ENCODE data around the gene PARG.
"Not testable (repeated sequence)": the region's sequence is repeated elsewhere in the genome, so short reads cannot be mapped to it uniquely, and the experiment has no call there.

PARG gene

DNA sequence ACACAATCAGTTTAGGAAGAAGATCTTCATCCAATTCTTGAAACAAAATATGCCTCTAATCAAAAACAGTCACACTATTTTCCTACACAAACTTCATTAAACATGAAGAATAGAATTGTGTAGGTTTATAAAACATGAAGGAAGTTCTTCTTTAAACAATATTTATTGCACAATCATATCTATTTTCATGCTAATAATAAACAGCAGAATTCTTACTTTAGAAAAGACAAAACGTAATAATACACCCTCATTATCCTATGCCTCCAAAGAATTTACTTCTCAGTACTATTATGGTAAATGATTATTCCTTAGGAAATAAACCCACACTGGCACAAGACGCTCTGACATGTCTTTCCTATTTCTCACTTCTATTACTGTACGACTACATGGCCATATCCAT, 41.4 kb downstream of the PARG start:
- DNase-seq: not testable (repeated sequence)

GRCh38 chr10:49899999-49900398, 41.8 kb downstream of the PARG start:
- not testable (repeated sequence) for DNase-seq

GRCh38 chr10:49890025-49890424, 51.8 kb downstream of the PARG start:
- DNase-seq: not testable (repeated sequence)

DNA sequence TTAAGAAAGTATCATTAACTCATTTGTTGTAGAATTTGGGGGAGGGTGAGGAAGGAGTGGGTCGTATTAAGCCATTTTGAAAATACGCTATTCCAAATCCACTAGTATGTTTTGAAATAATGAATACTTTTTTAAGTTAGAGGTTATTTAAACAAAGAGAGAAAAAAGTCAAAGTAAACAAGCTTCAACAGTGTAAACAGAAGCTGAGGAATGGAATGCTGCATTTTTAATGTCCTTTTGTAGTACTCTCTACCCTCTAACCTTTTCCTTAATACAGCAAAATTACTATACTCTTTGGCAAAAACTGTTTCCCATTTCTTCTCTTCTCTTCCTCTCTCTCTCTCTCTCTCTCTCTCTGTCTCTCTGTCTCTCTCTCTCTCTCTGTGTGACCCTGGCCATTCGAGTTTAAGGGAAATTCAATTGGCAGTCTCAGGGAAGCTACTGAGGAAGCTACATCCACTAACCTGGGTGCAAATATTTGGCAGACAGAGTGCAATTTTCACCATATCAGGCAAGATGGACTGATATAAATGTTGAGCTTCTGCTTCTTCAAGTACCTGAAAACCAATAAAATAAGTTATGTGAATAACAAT, 57.0 kb downstream of the PARG start:
- DNase-seq: not testable (repeated sequence)

GRCh38 chr10:49883852-49884251, 58.0 kb downstream of the PARG start:
- DNase-seq: not testable (repeated sequence)

- DNase-seq: not testable (repeated sequence)
Measured at GRCh38 chr10:49882327-49882726, 59.5 kb downstream of the PARG start.

DNA sequence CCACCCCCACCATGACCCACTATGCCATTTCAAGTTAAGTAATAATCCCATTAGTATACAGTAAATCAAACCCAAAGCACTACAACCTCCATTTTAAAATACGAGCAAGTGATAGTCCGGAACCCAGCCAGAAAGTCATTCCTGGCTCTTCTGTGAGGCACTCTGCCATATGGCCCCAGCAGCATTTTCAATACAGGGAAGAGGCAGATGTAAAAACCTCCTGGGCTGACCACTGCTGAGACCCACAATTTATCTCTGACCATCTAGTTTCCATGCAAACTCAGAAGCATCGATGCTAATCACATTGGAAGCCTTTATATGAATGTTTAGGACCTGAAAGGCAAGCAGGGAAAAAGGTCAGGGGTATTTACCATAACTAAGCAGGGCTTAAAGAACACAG, 69.1 kb downstream of the PARG start:
- DNase-seq: not testable (repeated sequence)

DNA sequence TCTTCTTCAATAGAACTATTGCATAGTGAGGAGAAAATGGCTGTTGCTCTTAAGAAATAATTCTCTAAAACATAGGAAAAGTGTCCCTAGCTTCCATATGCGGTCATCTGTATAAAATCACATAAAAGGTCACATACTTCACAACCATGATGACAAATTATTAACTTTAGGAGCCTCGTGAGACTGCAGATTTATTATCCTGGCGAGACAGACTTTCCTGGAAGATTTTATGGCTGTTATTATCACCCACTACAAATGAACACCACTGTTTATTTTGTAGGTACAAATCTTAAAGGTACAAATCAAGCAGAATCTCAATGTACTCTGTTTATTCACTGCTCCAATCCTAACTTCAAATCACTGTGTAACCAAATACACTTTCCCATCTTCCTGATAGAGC, 70.4 kb downstream of the PARG start:
- not testable (repeated sequence) for DNase-seq

DNA sequence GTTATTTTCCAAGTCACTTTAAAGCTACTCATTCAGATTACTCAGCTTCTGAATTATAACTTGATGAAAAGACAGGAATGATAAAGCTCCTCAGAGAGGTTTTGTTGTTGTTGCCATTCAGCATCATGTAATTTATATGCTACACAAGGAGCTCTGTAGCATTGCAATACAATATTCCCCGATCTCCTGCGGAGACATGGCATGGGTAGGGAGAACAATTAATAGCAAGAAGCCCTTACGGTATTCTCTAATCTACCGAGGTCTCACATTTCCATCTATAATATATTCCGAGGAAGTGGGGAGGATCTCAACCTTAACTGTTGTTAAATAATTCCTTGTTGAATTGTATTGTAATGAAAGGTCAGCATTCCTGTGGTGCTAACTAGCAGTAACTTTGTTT, 81.9 kb downstream of the PARG start:
- DNase-seq: not testable (repeated sequence)

- DNase-seq: not testable (repeated sequence)
Measured at GRCh38 chr10:49858697-49859382, 83.0 kb downstream of the PARG start.

- not testable (repeated sequence) for DNase-seq
Measured at GRCh38 chr10:49849520-49849919, 92.3 kb downstream of the PARG start.

DNA sequence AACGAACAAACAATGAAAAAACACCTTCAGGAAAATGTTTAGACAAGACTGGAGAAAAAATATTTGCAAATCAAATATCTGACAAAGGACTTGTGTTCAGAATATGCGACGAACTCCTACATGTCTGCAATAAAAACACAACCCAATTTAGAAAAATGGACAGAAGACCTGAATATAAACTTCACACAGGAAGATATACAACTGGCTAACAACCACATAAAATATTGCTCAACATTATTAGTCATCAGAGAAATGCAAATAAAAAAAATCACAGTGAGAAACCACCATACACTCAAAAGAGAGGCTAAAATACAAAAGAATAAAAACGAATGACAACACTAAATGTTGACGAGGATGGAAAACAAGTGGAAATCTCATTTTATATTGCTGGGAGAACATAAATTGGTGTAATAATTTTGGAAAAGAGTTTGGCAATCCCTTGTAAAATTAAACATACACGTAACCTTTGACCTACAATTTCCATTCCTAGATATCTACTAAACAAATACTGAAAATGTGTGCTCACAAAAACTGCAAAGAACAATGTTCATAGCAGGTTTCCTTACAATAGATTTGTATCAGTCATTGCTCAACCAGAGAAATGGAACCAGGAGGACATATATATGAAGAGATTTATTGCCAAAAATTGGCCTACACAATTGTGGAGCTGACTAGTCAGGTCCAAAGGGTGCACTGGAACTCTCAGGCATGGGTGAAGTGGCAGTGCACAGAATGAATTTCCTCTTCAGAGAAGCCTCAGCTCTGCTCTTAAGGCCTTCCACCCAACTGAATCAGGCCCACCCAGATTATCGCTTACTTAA, 96.8 kb downstream of the PARG start:
- DNase-seq: no peak

DNA sequence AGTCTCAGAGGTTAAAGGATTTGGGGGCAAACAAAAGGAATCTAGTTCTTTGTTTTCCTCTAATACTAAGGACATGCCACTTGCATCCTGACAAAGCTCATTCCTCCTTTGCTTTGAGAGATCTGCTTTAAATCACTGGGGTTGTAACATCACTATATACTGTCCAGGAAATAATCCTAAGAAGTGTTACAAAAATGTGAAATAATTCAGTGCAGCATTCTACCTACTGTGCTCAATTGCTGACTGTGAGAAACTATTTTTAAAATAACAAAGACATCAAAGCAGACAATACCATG, 99.5 kb downstream of the PARG start:
- DNase-seq: not testable (repeated sequence)

DNA sequence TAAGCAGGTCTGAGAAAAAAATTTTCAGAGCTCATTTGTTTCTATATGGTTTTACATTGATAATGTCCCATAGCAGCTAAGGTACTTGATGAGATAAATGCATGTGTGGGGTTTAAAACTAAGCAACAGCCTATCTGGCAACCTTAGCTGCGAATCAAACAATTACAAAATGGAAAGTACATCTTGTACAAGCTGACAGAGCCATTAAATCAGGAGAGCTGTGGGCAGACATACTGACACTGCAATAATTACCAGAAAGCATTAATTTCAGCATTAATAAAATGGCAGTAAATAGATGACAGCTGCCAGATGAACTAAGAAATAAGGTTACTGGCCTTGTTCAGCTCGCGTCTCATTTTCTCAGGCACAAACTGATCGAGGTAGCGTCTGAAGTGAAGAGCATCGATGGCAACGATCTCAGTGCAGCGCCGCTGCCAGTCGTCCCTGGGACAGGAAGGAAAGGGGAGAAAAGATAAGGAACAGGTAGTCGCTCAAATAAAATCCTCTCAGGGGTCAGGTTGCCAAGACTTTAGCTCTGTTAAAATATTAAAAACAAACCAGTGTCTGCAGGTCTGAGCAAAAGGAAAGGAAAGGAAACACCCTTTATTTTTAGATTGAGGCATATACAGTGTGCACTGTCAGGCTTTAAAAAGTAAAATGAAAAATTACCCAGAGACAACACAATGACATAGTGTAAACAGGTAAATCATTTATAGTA, 100.1 kb downstream of the PARG start:
- no peak for DNase-seq

- DNase-seq: no peak
Measured at GRCh38 chr10:49837685-49838084, 104.1 kb downstream of the PARG start.

DNA sequence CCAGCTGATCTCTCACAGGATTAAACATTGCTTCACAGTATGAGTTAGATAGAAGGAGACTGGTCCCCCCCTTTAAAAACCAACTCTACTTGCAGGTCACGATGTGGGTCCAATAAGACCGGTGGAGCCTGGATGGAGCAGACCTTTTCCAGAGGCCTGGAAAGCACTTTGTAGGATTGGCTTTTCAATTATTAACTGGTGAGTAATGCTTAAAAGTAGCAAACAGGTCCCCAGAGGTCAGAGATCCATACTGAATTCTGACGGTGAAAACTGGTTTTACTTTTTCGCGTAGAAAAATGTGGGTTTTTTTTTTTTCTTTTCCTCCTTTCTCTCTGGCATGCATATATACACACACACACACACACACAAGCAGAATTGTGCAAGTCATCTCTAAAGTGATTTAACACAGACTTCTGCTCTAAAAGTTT, 104.8 kb downstream of the PARG start:
- no peak for DNase-seq

DNA sequence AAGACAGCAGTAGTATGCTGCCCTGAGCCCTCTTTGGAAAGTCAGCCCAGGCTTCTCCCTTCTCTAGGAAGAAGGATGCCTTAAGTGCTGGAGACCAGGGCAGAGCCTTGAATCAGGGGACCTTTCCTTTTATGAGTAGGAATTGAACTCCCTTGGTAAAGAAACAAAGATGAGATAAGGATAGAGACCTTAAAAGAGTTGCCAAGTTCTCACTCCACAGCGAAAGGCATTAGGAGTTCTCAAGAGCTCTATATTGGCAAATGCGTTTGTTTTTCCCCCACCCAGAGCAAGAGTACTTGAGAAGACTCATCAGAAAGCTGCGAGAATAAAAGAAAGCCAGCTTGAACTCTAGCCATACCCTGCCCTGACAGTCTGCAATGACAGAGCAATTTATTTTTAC, 106.9 kb downstream of the PARG start:
- DNase-seq: no peak

DNA sequence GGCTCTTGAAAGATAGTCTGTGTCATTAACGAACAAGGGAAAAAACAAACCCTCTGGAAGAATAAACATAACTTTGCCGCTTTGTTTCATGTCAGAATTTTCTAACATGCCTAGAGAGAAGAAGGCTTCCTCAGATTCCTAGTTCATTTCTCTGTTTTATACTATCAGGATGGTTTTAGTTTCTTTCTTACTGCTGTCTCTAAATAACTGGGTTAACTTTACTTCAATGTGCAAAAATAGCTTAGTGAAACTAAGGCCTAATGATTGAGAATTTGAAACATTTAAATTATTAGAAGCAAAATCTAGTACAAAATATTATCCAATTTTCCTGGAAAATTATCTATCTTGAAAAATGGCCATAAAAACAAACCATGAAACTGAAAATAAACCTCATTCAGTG, 107.6 kb downstream of the PARG start:
- no peak for DNase-seq

GRCh38 chr10:49833168-49833567, 108.7 kb downstream of the PARG start:
- no peak for DNase-seq

GRCh38 chr10:49831352-49832035, 110.3 kb downstream of the PARG start:
- no peak for DNase-seq

DNA sequence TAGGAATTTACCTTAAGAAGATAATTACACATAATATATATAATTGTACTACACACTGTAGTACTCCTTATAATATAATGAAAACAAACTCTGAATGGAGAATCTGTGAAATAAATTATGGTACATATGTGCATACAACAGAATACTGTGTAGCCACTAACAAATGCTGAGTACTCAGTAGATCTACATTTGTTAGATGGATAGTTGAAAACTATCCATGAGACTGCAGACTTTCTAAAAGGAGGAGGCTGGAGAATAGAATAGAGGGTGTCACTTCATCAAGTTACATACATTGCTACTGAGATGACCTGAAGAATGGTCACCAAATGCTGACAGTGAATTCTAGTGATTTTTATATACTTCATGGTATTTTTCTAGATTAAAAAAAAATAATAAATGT, 111.0 kb downstream of the PARG start:
- no peak for DNase-seq

- DNase-seq: no peak
Measured at GRCh38 chr10:49830016-49830415, 111.8 kb downstream of the PARG start.

- no peak for DNase-seq
Measured at GRCh38 chr10:49827297-49827696, 114.5 kb downstream of the PARG start.
